Naive thymus-derived CD4-positive, alpha-beta T cell (primary cell): ENCODE results near the gene CENPVL2. TPM values are rescaled to one million over a fixed set of nuclear protein-coding genes. Genes with fewer than 3 reads are reported as not detected.

Source experiments
- polyA plus RNA-seq, 2 donors: library from polyadenylated mRNA; unstranded; fragments of 300-500 nt; fragmentation: Illumina TruSeq; gene quantifications; one replicate each; pipeline ENCODE4 v1.2.3, GENCODE V29; 2021
- total RNA-seq, 6 experiments: library from RNA in 5 of 6; stranded (reverse) in 5 of 6; gene quantifications; 1 replicate in 5 of 6; 2 replicates in 1 of 6; pipeline ENCODE4 v1.2.3 and lab custom pipeline; 2021 to 2026

The CENPVL2 gene
- total and polyA plus RNA-seq, 7 experiments from 2014 or later, result not detected

Other genes with a start within 250 kb of the CENPVL2 start
- gene NUDT11, start 186.2 kb downstream of the CENPVL2 start, total RNA-seq, result 1 to 10 TPM in 1 of 5 experiments, under 1 TPM in 3, not detected in 1; 0.13 to 1.2 (median 0.47) TPM
- under 1 TPM in 1 of 2 donors, not detected in 1; 0.09 TPM for gene NUDT11, start 186.2 kb downstream of the CENPVL2 start, polyA plus RNA-seq
- under 1 TPM in 1 of 5 experiments, not detected in 4; 0.12 TPM for gene CENPVL3, start 63.9 kb downstream of the CENPVL2 start, total RNA-seq
- gene CENPVL3, start 63.9 kb downstream of the CENPVL2 start, polyA plus RNA-seq, result not detected
- not detected for gene CENPVL1, start 27.7 kb upstream of the CENPVL2 start, total RNA-seq
- not detected for gene CENPVL1, start 27.7 kb upstream of the CENPVL2 start, polyA plus RNA-seq
- 10 to 100 TPM in 3 of 5 experiments, 1 to 10 TPM in 2; 5.0 to 14.5 (median 13.1) TPM for gene GSPT2, start 60.6 kb upstream of the CENPVL2 start, total RNA-seq
- 10 to 100 TPM in 1 of 2 donors, 1 to 10 TPM in 1; 8.9 to 12.1 TPM for gene GSPT2, start 60.6 kb upstream of the CENPVL2 start, polyA plus RNA-seq
- 10 to 100 TPM; 26.3 to 41.9 (median 29.5) TPM for gene MAGED1, start 210.8 kb upstream of the CENPVL2 start, total RNA-seq
- gene MAGED1, start 210.8 kb upstream of the CENPVL2 start, polyA plus RNA-seq, result 10 to 100 TPM; 37.2 to 61.7 TPM